ENCODE data around the gene G0S2.

DNA sequence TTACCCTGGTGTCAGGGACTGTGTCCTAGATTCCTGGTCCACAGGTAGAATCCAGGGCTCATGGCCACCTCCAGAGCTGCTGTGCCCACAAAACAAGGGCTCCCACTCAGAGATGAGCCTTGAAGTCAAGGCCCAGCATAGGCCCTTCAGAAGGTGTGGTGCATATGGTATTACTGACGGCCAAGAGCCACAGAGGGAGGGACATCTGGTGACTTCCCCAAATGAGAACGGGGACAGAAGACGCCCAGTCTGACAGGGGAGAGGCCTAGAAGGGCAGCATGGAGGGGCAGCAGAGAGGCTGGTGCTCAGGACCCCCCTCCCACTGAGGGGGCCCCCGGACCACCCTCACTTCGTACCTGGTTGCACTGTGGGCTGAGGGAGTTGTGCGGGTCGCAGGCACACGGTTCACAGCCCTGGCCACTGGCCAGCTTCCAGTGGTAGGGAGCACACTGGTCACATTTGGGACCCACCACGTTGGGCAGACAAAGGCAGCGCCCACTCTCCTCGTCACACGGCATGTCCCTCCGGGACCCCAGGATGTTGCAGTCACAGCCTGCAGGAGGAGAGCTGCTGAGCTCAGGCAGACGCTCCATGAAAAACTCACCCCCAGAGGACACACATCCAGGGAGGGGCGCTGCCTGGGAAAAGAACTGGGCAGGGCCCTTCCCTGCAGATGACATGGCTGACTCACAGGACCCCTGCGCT, 48.0 kb upstream of the G0S2 start:
- TF ChIP-seq, protein P1, sequence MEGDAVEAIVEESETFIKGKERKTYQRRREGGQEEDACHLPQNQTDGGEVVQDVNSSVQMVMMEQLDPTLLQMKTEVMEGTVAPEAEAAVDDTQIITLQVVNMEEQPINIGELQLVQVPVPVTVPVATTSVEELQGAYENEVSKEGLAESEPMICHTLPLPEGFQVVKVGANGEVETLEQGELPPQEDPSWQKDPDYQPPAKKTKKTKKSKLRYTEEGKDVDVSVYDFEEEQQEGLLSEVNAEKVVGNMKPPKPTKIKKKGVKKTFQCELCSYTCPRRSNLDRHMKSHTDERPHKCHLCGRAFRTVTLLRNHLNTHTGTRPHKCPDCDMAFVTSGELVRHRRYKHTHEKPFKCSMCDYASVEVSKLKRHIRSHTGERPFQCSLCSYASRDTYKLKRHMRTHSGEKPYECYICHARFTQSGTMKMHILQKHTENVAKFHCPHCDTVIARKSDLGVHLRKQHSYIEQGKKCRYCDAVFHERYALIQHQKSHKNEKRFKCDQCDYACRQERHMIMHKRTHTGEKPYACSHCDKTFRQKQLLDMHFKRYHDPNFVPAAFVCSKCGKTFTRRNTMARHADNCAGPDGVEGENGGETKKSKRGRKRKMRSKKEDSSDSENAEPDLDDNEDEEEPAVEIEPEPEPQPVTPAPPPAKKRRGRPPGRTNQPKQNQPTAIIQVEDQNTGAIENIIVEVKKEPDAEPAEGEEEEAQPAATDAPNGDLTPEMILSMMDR (IDR thresholded peaks at IDR 0.05; ENCODE audit: low read depth, low read length, poor library complexity, severe bottlenecking) = no peak
- TF ChIP-seq EZH2phosphoT487 (IDR thresholded peaks at IDR 0.05; ENCODE audit: borderline replicate concordance, low read length) = no peak
